HepG2 (cell line): ENCODE data around the gene ZBTB17. TPM values are rescaled to one million over a fixed set of nuclear protein-coding genes. Genes with fewer than 3 reads are reported as not detected.
A peak's percentile ranks its signal among the peaks of the same experiment; 100 is the strongest.

Experiments
- ATAD3A ChIP-seq: sonication (generic); formaldehyde crosslinking; IDR thresholded peaks from 2 replicates; pipeline ENCODE4 v1.4.0; 2020; ENCODE audit warnings: missing genetic modification reagents
- GPBP1L1 ChIP-seq: sonication (generic); formaldehyde crosslinking; IDR thresholded peaks from 2 replicates; pipeline ENCODE4 v1.5.0; 2020; ENCODE audit warnings: mild to moderate bottlenecking, missing genetic modification reagents
- KLF12 ChIP-seq: sonication (generic); formaldehyde crosslinking; IDR thresholded peaks from 2 replicates; pipeline ENCODE4 v1.4.0; 2020; ENCODE audit warnings: missing genetic modification reagents, borderline replicate concordance
- RFXANK ChIP-seq: IDR thresholded peaks from 2 replicates; pipeline ENCODE4 v1.6.1; 2016
- WIZ ChIP-seq: sonication (generic); formaldehyde crosslinking; IDR thresholded peaks from 2 replicates; pipeline ENCODE4 v1.5.1; 2020; ENCODE audit warnings: mild to moderate bottlenecking, missing genetic modification reagents
- ZNF326 ChIP-seq: sonication (generic); formaldehyde crosslinking; IDR thresholded peaks from 2 replicates; pipeline ENCODE4 v1.4.0; 2020; ENCODE audit warnings: missing genetic modification reagents, borderline replicate concordance
- ZNF407 ChIP-seq: sonication (generic); formaldehyde crosslinking; IDR thresholded peaks from one replicate; pipeline ENCODE4 v1.5.1; 2020; ENCODE audit warnings: mild to moderate bottlenecking, missing genetic modification reagents; ENCODE audit errors: not compliant biosample characterization
- ZNF549 ChIP-seq: sonication (generic); formaldehyde crosslinking; IDR thresholded peaks from 2 replicates; pipeline ENCODE4 v1.5.0; 2020; ENCODE audit warnings: missing genetic modification reagents
- polyA plus RNA-seq, 8 experiments: library from polyadenylated mRNA; depleted of rRNA in 3 of 8; stranded (reverse) in 7 of 8; unstranded in 1 of 8; fragments of >200 nt; fragmentation: Illumina TruSeq in 4 of 8; extraction: Trizol in 4 of 8; gene quantifications; 2 replicates each; pipeline versions ENCODE4 v1.2.1 to v1.2.3, GENCODE V29; 2011 to 2016; ENCODE audit warnings: low read depth in 4 of 8, missing spikeins in 1 of 8, mixed read lengths in 1 of 8; ENCODE audit not compliant: insufficient read depth in 1 of 8
- total RNA-seq, 5 experiments: library from RNA; depleted of rRNA; stranded (reverse); fragments of >200 nt; fragmentation: Illumina TruSeq; extraction: Trizol; gene quantifications; 2 replicates each; pipeline ENCODE4 v1.2.3, GENCODE V29; 2016; ENCODE audit warnings: low read depth in 1 of 5
- TF ChIP-seq, protein P1 (sequence below): sonication (generic); formaldehyde crosslinking; IDR thresholded peaks from 2 replicates; pipeline ENCODE4 v1.4.0; 2020; ENCODE audit warnings: missing genetic modification reagents
- TF ChIP-seq, protein P2 (sequence below): IDR thresholded peaks from 2 replicates; pipeline ENCODE4 v1.6.1; 2016; ENCODE audit warnings: low read depth
- TF ChIP-seq, protein P3 (sequence below): sonication (generic); formaldehyde crosslinking; IDR thresholded peaks from 2 replicates; pipeline ENCODE4 v1.8.1; 2022; ENCODE audit warnings: mild to moderate bottlenecking, missing genetic modification reagents

The ZBTB17 gene
- total and polyA plus RNA-seq, 2 of the 13 experiments (the other 11 are each of a cell fraction or from before 2014, with no cell fraction given) = 16.7 to 17.0 TPM

DNA sequence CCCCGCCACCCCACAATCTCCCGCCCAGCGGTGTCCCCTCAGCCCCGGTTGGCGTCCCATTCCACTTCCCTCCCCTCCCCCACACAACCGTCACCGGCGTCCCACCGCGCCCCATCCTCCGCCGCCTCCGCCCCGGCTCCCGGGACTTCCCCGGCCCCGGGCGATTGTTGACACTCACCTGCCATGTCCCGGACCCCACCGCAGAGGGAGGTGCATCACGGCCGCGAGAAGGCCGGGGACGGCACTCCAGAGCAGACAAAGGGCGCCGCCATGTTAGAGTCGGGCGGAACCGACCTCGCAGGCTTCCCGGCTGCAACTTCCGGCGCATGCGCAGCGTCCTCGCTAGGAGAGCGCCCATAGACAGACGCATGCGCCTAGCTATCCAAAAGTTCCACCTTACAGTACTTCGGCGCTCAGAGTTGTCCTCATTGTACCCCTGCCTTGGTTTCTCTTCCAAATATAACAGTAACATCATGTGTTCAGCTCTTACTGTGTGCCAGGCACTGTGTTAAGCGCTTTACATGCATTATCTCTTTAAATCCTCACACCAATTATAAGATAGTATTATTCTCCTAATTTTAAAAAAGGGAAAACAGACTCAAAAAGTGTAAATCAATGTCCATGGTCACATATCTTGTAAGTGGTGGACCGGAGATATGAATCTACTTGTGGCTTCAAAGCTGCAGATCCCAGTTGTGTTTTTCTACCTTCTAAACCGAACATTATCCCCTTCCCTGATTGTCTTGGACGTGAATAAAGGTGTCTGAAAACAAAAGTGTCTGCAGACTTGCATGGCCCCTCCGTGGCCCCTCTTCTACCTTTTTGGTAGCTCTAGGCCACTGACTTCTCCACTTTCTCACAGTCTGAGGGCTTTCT lies at the start of gene ZBTB17 (continued):
- TF ChIP-seq, protein P1, sequence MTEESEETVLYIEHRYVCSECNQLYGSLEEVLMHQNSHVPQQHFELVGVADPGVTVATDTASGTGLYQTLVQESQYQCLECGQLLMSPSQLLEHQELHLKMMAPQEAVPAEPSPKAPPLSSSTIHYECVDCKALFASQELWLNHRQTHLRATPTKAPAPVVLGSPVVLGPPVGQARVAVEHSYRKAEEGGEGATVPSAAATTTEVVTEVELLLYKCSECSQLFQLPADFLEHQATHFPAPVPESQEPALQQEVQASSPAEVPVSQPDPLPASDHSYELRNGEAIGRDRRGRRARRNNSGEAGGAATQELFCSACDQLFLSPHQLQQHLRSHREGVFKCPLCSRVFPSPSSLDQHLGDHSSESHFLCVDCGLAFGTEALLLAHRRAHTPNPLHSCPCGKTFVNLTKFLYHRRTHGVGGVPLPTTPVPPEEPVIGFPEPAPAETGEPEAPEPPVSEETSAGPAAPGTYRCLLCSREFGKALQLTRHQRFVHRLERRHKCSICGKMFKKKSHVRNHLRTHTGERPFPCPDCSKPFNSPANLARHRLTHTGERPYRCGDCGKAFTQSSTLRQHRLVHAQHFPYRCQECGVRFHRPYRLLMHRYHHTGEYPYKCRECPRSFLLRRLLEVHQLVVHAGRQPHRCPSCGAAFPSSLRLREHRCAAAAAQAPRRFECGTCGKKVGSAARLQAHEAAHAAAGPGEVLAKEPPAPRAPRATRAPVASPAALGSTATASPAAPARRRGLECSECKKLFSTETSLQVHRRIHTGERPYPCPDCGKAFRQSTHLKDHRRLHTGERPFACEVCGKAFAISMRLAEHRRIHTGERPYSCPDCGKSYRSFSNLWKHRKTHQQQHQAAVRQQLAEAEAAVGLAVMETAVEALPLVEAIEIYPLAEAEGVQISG = peak; percentile 91
- TF ChIP-seq ZNF549 (CRISPR knock-in tag) (no peak), ATAD3A (no peak), ZNF407 (CRISPR knock-in tag) (no peak), RFXANK (CRISPR knock-in tag) (no peak), WIZ (CRISPR knock-in tag) (no peak), KLF12 (no peak), GPBP1L1 (CRISPR knock-in tag) (no peak), ZNF326 (CRISPR knock-in tag) (no peak)
- TF ChIP-seq, protein P2, sequence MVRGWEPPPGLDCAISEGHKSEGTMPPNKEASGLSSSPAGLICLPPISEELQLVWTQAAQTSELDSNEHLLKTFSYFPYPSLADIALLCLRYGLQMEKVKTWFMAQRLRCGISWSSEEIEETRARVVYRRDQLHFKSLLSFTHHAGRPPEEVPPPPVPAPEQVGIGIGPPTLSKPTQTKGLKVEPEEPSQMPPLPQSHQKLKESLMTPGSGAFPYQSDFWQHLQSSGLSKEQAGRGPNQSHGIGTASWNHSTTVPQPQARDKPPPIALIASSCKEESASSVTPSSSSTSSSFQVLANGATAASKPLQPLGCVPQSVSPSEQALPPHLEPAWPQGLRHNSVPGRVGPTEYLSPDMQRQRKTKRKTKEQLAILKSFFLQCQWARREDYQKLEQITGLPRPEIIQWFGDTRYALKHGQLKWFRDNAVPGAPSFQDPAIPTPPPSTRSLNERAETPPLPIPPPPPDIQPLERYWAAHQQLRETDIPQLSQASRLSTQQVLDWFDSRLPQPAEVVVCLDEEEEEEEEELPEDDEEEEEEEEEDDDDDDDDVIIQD (CRISPR knock-in tag) = no peak
- TF ChIP-seq, protein P3, sequence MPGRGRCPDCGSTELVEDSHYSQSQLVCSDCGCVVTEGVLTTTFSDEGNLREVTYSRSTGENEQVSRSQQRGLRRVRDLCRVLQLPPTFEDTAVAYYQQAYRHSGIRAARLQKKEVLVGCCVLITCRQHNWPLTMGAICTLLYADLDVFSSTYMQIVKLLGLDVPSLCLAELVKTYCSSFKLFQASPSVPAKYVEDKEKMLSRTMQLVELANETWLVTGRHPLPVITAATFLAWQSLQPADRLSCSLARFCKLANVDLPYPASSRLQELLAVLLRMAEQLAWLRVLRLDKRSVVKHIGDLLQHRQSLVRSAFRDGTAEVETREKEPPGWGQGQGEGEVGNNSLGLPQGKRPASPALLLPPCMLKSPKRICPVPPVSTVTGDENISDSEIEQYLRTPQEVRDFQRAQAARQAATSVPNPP (CRISPR knock-in tag) = no peak
